Right atrium auricular region (tissue), 2 donors: ENCODE data around the gene LPGAT1. TPM values are rescaled to one million over a fixed set of nuclear protein-coding genes. Genes with fewer than 3 reads are reported as not detected.

ENCODE experiments used
- DNase-seq: peaks from one replicate; pipeline ENCODE4 v3.0.0-alpha.2; 2019; ENCODE audit warnings: low spot score
- H3K27ac ChIP-seq, 2 donors: fragments of 200-600 bp; sonication (generic); 1 replicate in 1 of 2; 2 replicates in 1 of 2; pipeline ENCODE4 v1.5.1; 2016 to 2019
- H3K27me3 ChIP-seq, 2 donors: fragments of 200-600 bp; sonication (generic); one replicate each; pipeline versions ENCODE4 v1.5.1 to v1.6.0; 2017 to 2019
- H3K36me3 ChIP-seq: fragments of 200-600 bp; sonication (generic); one replicate; pipeline ENCODE4 v1.5.1; 2016
- H3K4me1 ChIP-seq, 2 donors: fragments of 200-600 bp; sonication (generic); one replicate each; pipeline versions ENCODE4 v1.5.1 to v1.6.0; 2017 to 2019
- H3K4me3 ChIP-seq, 2 donors: fragments of 200-600 bp; sonication (generic); 1 replicate in 1 of 2; 2 replicates in 1 of 2; pipeline ENCODE4 v1.5.1; 2017 to 2019; ENCODE audit warnings: mild to moderate bottlenecking in 1 of 2, moderate library complexity in 1 of 2
- H3K9me3 ChIP-seq, 2 donors: fragments of 200-600 bp; sonication (generic); one replicate each; pipeline ENCODE4 v1.5.1; 2019
- total RNA-seq, 2 donors: library from RNA; depleted of rRNA; stranded (reverse); fragments of >200 nt; gene quantifications; one replicate each; pipeline ENCODE4 v1.1.0, GENCODE V29; 2016
- TF ChIP-seq, protein P1 (sequence below), 2 donors: fragments of 200-600 bp; sonication (generic); IDR thresholded peaks; one replicate each; pipeline ENCODE4 v1.5.1; 2019; ENCODE audit warnings: antibody characterized with exemption in 2 of 2

The LPGAT1 gene
- total RNA-seq, 2 donors from 2014 or later = 27.0 to 36.2 TPM

DNA sequence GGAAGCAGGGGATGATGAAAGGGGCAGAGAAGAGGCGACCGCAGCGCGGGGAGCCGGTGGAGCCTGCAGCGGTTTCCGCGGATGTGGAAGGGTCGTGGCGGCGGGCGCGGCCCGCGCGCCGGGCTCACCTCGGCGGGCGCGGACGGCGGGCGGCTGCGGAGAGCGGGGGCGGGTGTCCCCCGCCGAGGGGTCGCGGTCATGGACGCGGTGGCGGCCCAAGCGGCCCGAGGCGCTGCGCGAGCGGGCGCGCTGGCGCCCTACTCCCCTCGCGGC, 572 bp downstream of the LPGAT1 start:
- DNase-seq = no peak
- H3K9me3 ChIP-seq = no peaks in the 10 kb centered on the region
- peaks cover 0 to 31% of the 10 kb centered on the region in 2 donors for H3K4me1 ChIP-seq
- TF ChIP-seq, protein P1, sequence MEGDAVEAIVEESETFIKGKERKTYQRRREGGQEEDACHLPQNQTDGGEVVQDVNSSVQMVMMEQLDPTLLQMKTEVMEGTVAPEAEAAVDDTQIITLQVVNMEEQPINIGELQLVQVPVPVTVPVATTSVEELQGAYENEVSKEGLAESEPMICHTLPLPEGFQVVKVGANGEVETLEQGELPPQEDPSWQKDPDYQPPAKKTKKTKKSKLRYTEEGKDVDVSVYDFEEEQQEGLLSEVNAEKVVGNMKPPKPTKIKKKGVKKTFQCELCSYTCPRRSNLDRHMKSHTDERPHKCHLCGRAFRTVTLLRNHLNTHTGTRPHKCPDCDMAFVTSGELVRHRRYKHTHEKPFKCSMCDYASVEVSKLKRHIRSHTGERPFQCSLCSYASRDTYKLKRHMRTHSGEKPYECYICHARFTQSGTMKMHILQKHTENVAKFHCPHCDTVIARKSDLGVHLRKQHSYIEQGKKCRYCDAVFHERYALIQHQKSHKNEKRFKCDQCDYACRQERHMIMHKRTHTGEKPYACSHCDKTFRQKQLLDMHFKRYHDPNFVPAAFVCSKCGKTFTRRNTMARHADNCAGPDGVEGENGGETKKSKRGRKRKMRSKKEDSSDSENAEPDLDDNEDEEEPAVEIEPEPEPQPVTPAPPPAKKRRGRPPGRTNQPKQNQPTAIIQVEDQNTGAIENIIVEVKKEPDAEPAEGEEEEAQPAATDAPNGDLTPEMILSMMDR (IDR thresholded peaks at IDR 0.05) = no peak
- H3K27me3 ChIP-seq = no peaks in the 10 kb centered on the region
- peak overlapping the region; percentile 90 to 93 for H3K27ac ChIP-seq
- H3K4me3 ChIP-seq = peak overlapping the region; percentile 77 to 87
- no peaks in the 10 kb centered on the region for H3K36me3 ChIP-seq

DNA sequence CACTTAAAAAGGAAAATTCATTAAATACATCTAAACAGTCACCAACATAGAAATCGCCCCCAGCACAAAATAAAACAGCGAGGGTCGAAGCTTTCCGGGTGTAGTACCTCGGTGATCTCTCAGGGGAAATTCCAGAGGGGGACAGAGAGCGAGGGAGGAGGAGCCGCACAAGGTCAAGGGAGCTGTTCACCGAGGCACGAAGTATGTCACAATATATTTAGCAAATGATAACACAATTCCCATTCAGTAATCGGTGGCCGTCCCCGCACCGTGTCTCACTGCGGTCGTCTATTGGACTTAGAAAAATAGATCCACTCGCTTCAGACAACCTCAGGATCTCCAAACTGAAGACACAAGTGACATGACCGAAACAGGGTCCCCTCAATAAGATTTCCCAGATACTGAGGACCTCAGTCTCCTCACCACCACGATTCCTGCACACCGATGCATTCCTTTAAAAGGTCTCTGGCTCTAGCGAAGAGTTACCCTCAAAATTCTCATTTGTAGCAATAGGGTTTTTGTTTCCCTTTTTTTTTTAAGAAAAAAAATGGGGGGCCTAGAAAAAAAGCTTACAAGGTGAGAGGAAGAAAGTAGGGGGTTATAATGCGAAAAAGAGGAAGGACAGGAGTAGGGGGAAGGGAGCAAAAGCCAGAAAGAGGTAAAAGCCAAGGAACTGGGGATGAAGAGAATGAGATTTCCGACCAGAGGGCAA, 1.1 kb downstream of the LPGAT1 start:
- Histone ChIP-seq H3K27me3 (no peaks in the 10 kb centered on the region), H3K9me3 (no peaks in the 10 kb centered on the region), H3K27ac (peak overlapping the region; percentile 90 to 93), H3K36me3 (no peaks in the 10 kb centered on the region), H3K4me3 (peak overlapping the region; percentile 77 to 87), H3K4me1 (peaks cover 0 to 31% of the 10 kb centered on the region in 2 donors)
- TF ChIP-seq, protein P1 (IDR thresholded peaks at IDR 0.05) = no peak
- DNase-seq = no peak

DNA sequence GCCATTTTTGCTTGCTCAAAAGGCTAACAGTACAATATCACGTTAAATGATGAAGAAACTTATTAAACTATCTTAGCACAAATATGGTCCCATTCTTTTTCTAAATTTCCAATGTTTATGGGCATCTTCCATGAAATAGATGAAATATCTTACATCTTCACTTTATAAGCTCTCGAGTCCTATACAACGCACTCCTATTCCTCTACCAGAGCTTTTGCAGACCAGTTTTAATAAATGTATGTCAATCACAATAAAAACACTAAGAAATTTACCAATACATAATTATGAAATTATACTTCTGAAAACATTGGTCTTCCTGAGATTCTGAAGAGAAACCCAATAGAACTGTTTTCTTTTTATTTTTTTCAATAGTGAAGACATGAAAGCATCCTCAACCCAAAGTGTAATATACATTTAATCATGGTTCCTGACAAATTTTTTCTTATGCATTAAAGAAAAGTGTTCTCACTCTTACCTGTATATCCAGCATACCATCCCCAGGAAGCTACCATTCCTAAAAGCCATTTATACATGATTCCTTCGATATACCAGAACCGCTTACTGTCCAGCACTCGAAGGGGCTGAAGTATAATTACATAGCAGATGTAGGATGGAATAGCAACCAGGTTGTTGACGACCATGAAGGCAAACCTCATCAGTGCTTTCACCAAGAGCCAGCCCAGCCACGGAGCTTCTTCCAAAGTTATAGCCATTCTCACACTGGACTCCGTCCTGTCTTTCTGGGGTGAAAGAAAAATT, 1.8 kb downstream of the LPGAT1 start:
- Histone ChIP-seq H3K27me3 (no peaks in the 10 kb centered on the region), H3K36me3 (no peaks in the 10 kb centered on the region), H3K4me1 (peaks cover 0 to 31% of the 10 kb centered on the region in 2 donors), H3K9me3 (no peaks in the 10 kb centered on the region), H3K4me3 (peak overlapping the region; percentile 77 to 87), H3K27ac (peak overlapping the region; percentile 90 to 93)
- TF ChIP-seq, protein P1 (IDR thresholded peaks at IDR 0.05) = no peak
- no peak for DNase-seq

DNA sequence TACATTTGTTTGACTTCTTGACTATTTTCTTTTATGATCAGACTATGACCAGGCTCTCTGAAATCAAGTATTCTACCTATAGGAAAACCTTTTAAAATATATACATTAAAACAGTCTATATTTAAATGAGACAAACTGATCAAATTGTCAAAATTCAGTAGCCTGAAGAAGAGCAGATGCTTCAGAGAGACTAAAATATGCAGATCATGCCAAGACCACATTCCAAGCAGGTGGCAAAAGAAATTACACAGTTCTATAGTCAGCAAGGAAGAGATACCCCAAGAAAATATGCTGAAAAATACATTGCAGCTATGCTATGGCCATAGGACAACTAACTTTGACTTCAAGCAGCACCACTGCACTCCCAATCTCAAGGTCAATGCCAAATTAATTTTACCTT, 3.5 kb downstream of the LPGAT1 start:
- H3K9me3 ChIP-seq = no peaks in the 10 kb centered on the region
- peaks cover under 1% of the 10 kb centered on the region for H3K36me3 ChIP-seq
- H3K4me3 ChIP-seq = no peak overlapping the region
- H3K27ac ChIP-seq = no peak overlapping the region
- TF ChIP-seq, protein P1 (IDR thresholded peaks at IDR 0.05) = no peak
- peaks cover 0 to 31% of the 10 kb centered on the region in 2 donors for H3K4me1 ChIP-seq
- no peak for DNase-seq
- H3K27me3 ChIP-seq = no peaks in the 10 kb centered on the region

DNA sequence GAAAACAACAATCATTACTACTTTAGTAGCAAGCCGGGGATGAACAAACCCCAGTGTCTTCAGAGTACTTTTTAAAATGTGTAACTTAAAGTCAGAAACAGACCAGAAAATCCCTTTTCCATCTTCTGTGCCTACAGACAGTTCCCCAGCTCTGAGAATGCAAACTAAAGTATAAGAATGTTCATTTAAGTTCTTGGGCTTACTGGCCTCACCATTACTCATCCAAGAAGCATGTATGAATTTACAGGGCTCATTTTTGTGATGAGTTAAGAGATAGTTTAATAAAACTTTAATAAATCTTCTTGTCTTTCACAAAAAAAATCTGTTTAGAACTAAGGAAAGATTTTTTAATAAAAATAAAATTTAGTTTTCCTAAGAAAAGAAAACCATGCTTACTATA, 4.6 kb downstream of the LPGAT1 start:
- Histone ChIP-seq H3K27ac (no peak overlapping the region), H3K4me3 (no peak overlapping the region), H3K27me3 (no peaks in the 10 kb centered on the region), H3K36me3 (peaks cover 11% of the 10 kb centered on the region), H3K4me1 (peaks cover 0 to 25% of the 10 kb centered on the region in 2 donors), H3K9me3 (no peaks in the 10 kb centered on the region)
- TF ChIP-seq, protein P1 (IDR thresholded peaks at IDR 0.05) = no peak
- no peak for DNase-seq
